ENCODE results near the gene C2orf68. TPM values are rescaled to one million over a fixed set of nuclear protein-coding genes. Genes with fewer than 3 reads are reported as not detected.
"Not testable (repeated sequence)": the region's sequence is repeated elsewhere in the genome, so short reads cannot be mapped to it uniquely, and the experiment has no call there.

The C2orf68 gene
- total RNA-seq, 4 donors from 2014 or later, result 9.1 to 25.7 (median 16.7) TPM

DNA sequence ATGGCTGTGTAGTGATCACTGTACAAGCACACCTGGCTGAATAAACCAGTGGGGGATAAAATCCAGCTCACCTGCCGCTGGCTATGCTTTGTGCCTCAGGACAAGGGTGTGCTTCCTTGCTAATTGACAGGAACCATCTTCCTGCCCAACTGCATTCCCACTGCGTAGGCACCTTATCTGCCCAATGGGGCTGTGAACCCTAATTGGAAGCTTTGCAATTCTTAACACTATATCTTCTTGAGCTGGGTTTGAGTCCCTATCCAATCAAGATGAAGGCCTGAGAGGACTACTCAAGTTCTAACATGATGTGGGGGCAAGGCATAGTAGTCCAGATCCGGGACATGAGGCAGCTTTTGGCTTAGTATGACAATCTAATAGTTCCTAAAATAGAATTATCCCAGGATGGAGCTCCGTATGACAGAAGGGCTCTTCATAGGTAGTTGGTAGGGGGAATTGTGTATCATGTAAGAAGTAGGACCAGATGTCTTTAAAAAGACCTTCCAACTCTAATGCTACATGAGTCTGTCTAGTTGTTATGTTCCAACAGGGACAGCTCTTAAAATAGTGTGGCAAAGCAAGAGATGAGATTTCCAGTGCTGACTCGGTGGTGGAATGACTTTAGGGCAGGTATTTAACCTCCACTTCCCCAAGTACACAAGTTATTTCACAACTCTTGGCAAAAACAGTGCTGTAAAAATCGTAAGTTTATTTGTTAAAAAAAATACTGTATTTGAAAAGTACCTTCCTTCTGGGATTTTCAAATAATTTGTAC lies 7.1 kb downstream of the C2orf68 start:
- intact Hi-C loops (cut with DNase I), result loop anchor here (5.0 kb wide), 1 partner anchor 172 kb away; no protein-coding TSS in a partner anchor
- peak overlapping the region in 1 of 4 donors; percentile 91 for H3K4me3 ChIP-seq
- 58% methylated on average over 5 of the region's 6 CpGs for WGBS
- H3K36me3 ChIP-seq, result peaks cover 0 to 46% (median 28%) of the 10 kb centered on the region in 4 donors
- no peak for DNase-seq (ENCODE audit: extremely low spot score)
- peak overlapping the region; percentile 39 to 95 (median 75) for H3K27ac ChIP-seq (replicated peaks in 1 of 4)
- no peaks in the 10 kb centered on the region for H3K9me3 ChIP-seq
- H3K4me1 ChIP-seq, result peaks cover 58 to 87% (median 82%) of the 10 kb centered on the region in 4 donors
- no peaks in the 10 kb centered on the region for H3K27me3 ChIP-seq
- TF ChIP-seq EP300 (IDR thresholded peaks at IDR 0.05), result no peak
- TF ChIP-seq POLR2A (IDR thresholded peaks at IDR 0.05; ENCODE audit: low read depth), result no peak
- no peak for TF ChIP-seq POLR2AphosphoS5 (IDR thresholded peaks at IDR 0.05)
- TF ChIP-seq, protein P1, sequence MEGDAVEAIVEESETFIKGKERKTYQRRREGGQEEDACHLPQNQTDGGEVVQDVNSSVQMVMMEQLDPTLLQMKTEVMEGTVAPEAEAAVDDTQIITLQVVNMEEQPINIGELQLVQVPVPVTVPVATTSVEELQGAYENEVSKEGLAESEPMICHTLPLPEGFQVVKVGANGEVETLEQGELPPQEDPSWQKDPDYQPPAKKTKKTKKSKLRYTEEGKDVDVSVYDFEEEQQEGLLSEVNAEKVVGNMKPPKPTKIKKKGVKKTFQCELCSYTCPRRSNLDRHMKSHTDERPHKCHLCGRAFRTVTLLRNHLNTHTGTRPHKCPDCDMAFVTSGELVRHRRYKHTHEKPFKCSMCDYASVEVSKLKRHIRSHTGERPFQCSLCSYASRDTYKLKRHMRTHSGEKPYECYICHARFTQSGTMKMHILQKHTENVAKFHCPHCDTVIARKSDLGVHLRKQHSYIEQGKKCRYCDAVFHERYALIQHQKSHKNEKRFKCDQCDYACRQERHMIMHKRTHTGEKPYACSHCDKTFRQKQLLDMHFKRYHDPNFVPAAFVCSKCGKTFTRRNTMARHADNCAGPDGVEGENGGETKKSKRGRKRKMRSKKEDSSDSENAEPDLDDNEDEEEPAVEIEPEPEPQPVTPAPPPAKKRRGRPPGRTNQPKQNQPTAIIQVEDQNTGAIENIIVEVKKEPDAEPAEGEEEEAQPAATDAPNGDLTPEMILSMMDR (IDR thresholded peaks at IDR 0.05), result no peak

DNA sequence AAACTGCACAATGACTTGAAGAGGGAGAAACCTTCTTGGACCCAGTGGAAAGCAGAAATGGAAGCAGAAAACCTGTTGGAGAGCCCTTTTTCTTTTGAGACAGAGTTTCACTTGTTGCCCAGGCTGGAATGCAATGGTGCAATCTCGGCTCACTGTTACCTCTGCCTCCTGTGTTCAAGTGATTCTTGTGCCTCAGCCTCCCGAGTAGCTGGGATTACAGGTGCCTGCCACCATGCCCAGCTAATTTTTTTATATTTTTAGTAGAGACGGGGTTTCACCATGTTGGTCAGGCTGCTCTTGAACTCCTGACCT lies 7.8 kb downstream of the C2orf68 start:
- 73% methylated on average over 3 of the region's 3 CpGs for WGBS
- H3K4me1 ChIP-seq, result peaks cover 55 to 86% (median 76%) of the 10 kb centered on the region in 4 donors
- peak overlapping the region; percentile 74 to 95 (median 84) for H3K4me3 ChIP-seq
- peaks cover 0 to 46% (median 28%) of the 10 kb centered on the region in 4 donors for H3K36me3 ChIP-seq
- intact Hi-C loops (cut with DNase I), result loop anchor here (5.0 kb wide), 1 partner anchor 172 kb away; no protein-coding TSS in a partner anchor
- DNase-seq (ENCODE audit: extremely low spot score); H3K27me3 ChIP-seq; H3K9me3 ChIP-seq: not testable (repeated sequence)
- H3K27ac ChIP-seq (replicated peaks in 1 of 4), result peak overlapping the region; percentile 55 to 95 (median 92)

GRCh38 chr2:85602476-85603234 lies 9.2 kb downstream of the C2orf68 start, which contains the start of gene TMEM150A:
TSS of gene TMEM150A (minus strand) at chr2:85602698. CDS start at chr2:85601948, 750 bp downstream.
- TF ChIP-seq, protein P1 (IDR thresholded peaks at IDR 0.05), result peak in 2 of 3 experiments; percentile 34 to 52
- TF ChIP-seq EP300 (IDR thresholded peaks at IDR 0.05), result no peak
- TF ChIP-seq POLR2A (IDR thresholded peaks at IDR 0.05; ENCODE audit: low read depth), result peak; percentile 61
- TF ChIP-seq POLR2AphosphoS5 (IDR thresholded peaks at IDR 0.05), result peak; percentile 84 to 88
- H3K4me1 ChIP-seq, result peaks cover 52 to 73% (median 63%) of the 10 kb centered on the region in 4 donors
- peaks cover 6 to 46% (median 35%) of the 10 kb centered on the region in 4 donors for H3K36me3 ChIP-seq
- H3K9me3 ChIP-seq, result no peaks in the 10 kb centered on the region
- 0% methylated on average over 5 of the region's 73 CpGs for WGBS
- peak; percentile 98 for DNase-seq (ENCODE audit: extremely low spot score)
- intact Hi-C loops (cut with DNase I), result loop anchor here (5.0 kb wide), 1 partner anchor 170 kb away; no protein-coding TSS in a partner anchor
- H3K27ac ChIP-seq (replicated peaks in 1 of 4), result peak within 1 kb of the TSS; percentile 88 to 95 (median 92)
- H3K4me3 ChIP-seq, result peak within 1 kb of the TSS; percentile 74 to 95 (median 84)
- no peaks in the 10 kb centered on the region for H3K27me3 ChIP-seq

- TF ChIP-seq POLR2AphosphoS5 (IDR thresholded peaks at IDR 0.05) (no peak), EP300 (IDR thresholded peaks at IDR 0.05) (no peak), POLR2A (IDR thresholded peaks at IDR 0.05; ENCODE audit: low read depth) (no peak)
- TF ChIP-seq, protein P1 (IDR thresholded peaks at IDR 0.05), result no peak
- Histone ChIP-seq H3K4me3 (peak overlapping the region; percentile 74 to 95 (median 84)), H3K27ac (replicated peaks in 1 of 4) (peak overlapping the region; percentile 88 to 95 (median 92)), H3K36me3 (peaks cover 13 to 46% (median 41%) of the 10 kb centered on the region in 4 donors), H3K9me3 (no peaks in the 10 kb centered on the region), H3K4me1 (peaks cover 50 to 73% (median 64%) of the 10 kb centered on the region in 4 donors), H3K27me3 (no peaks in the 10 kb centered on the region)
- intact Hi-C loops (cut with DNase I), result loop anchor here (5.0 kb wide), 1 partner anchor 170 kb away; no protein-coding TSS in a partner anchor
- 9% methylated on average over 16 of the region's 36 CpGs for WGBS
- DNase-seq (ENCODE audit: extremely low spot score), result no peak
These were observed 9.9 kb downstream of the C2orf68 start for GRCh38 chr2:85601771-85602475.
